Endothelial cell of umbilical vein (primary cell): ENCODE measurements around the gene P2RX2. TPM values are rescaled to one million over a fixed set of nuclear protein-coding genes. Genes with fewer than 3 reads are reported as not detected.

Experiments
- BruUV-seq: library from RNA; stranded (reverse); fragments of 400-500 nt; replicated peaks from 2 replicates; lab custom pipeline; 2021; lab: Mats Ljungman, UMichigan
- CTCF ChIA-PET: fragments of 300-600, 350-600 bp; sonication (Branson Sonifier 250); formaldehyde crosslinking; loops from one replicate; lab custom pipeline; 2021; ENCODE audit warnings: antibody characterized with exemption, inconsistent platforms; lab: Charles Lee
- POLR2A ChIA-PET: fragments of 300-600, 350-600 bp; sonication (Branson Sonifier 250); formaldehyde crosslinking; loops from one replicate; lab custom pipeline; 2021; ENCODE audit warnings: antibody characterized with exemption, inconsistent platforms; lab: Charles Lee
- DNase-seq: peaks from one replicate; pipeline ENCODE4 v3.0.0-alpha.2; 2011; ENCODE audit warnings: low read depth, low spot score
- FAIRE-seq: peaks from 2 replicates; lab custom pipeline; 2011; peaks lifted over from hg19 to GRCh38; lab: Jason Lieb, UNC
- H2AFZ ChIP-seq: 2 replicates; pipeline ENCODE4 v1.6.0; 2012; ENCODE audit warnings: low read depth, low read length, control low read depth, inconsistent platforms
- H3K27ac ChIP-seq: 2 replicates; pipeline ENCODE4 v1.5.1; 2011; ENCODE audit warnings: low read depth, mild to moderate bottlenecking, control low read depth, low read length, moderate library complexity; ENCODE audit not compliant: insufficient read depth
- H3K27me3 ChIP-seq, 2 experiments: 2 replicates each; pipeline versions ENCODE4 v1.6.0 to v1.6.1; 2011; ENCODE audit warnings: low read length in 2 of 2, mixed read lengths in 1 of 2; ENCODE audit not compliant: control insufficient read depth in 2 of 2, insufficient read depth in 2 of 2
- H3K36me3 ChIP-seq, 2 experiments: 2 replicates in 1 of 2; 3 replicates in 1 of 2; pipeline ENCODE4 v1.5.1; 2011; ENCODE audit warnings: low read length in 2 of 2, mild to moderate bottlenecking in 1 of 2, moderate library complexity in 1 of 2; ENCODE audit not compliant: control insufficient read depth in 2 of 2, insufficient read depth in 2 of 2; ENCODE audit errors: extremely low read depth in 1 of 2
- H3K4me1 ChIP-seq: 3 replicates; pipeline ENCODE4 v1.5.1; 2011; ENCODE audit warnings: mild to moderate bottlenecking, low read length; ENCODE audit not compliant: control insufficient read depth, insufficient read depth; ENCODE audit errors: extremely low read depth
- H3K4me2 ChIP-seq: 2 replicates; pipeline ENCODE4 v1.6.1; 2011; ENCODE audit warnings: low read length, control low read depth, mixed read lengths; ENCODE audit not compliant: insufficient read depth
- H3K4me3 ChIP-seq, 3 experiments: fragments of 200-600 bp in 1 of 3; sonication (generic), shearing (Covaris generic) in 1 of 3; replicated peaks in 1 of 3; 2 replicates each; pipeline ENCODE4 v1.5.1; 2011 to 2016; ENCODE audit warnings: control low read depth in 3 of 3, low read length in 3 of 3, mild to moderate bottlenecking in 2 of 3, inconsistent platforms in 1 of 3, low read depth in 1 of 3, moderate library complexity in 1 of 3; ENCODE audit not compliant: insufficient read depth in 1 of 3
- H3K79me2 ChIP-seq: 2 replicates; pipeline ENCODE4 v1.6.0; 2012; ENCODE audit warnings: low read length, inconsistent platforms; ENCODE audit not compliant: control insufficient read depth, insufficient read depth
- H3K9ac ChIP-seq: replicated peaks from 2 replicates; pipeline ENCODE3; 2011; ENCODE audit warnings: low read length, control low read depth; ENCODE audit not compliant: insufficient read depth; ENCODE audit errors: extremely low read depth
- H3K9me1 ChIP-seq: replicated peaks from 3 replicates; pipeline ENCODE4 v1.6.0; 2011; ENCODE audit warnings: mild to moderate bottlenecking, low read length; ENCODE audit not compliant: control insufficient read depth, insufficient read depth; ENCODE audit errors: extremely low read depth
- H3K9me3 ChIP-seq: replicated peaks from 2 replicates; pipeline ENCODE4 v1.5.1; 2012; ENCODE audit warnings: low read length, inconsistent platforms; ENCODE audit not compliant: control insufficient read depth, insufficient read depth
- H4K20me1 ChIP-seq: replicated peaks from 2 replicates; pipeline ENCODE3; 2011; ENCODE audit warnings: mild to moderate bottlenecking, low read length; ENCODE audit not compliant: control insufficient read depth, insufficient read depth; ENCODE audit errors: extremely low read depth
- CTCF ChIP-seq, 2 donors: IDR thresholded peaks; 1 replicate in 1 of 2; 2 replicates in 1 of 2; pipeline ENCODE4 v1.5.1; 2011; ENCODE audit warnings: low read length in 2 of 2, mild to moderate bottlenecking in 2 of 2, moderate library complexity in 2 of 2, control low read depth in 1 of 2, inconsistent platforms in 1 of 2, low read depth in 1 of 2; ENCODE audit not compliant: insufficient read depth in 1 of 2; ENCODE audit errors: extremely low read depth in 1 of 2
- EZH2 ChIP-seq: IDR thresholded peaks from 2 replicates; pipeline ENCODE4 v1.6.1; 2012; ENCODE audit warnings: borderline replicate concordance, low read depth, mild to moderate bottlenecking, moderate library complexity, low read length, inconsistent platforms; ENCODE audit not compliant: severe bottlenecking
- FOS ChIP-seq: IDR thresholded peaks from 2 replicates; pipeline ENCODE4 v1.6.1; 2011; ENCODE audit warnings: mild to moderate bottlenecking, low read length, moderate library complexity, borderline replicate concordance; ENCODE audit not compliant: insufficient read depth
- GATA2 ChIP-seq: IDR thresholded peaks from 2 replicates; pipeline ENCODE4 v1.7.0; 2011; ENCODE audit warnings: low read depth, mild to moderate bottlenecking, moderate library complexity, mixed read lengths, low read length; ENCODE audit not compliant: insufficient read length, insufficient read depth
- JUN ChIP-seq: IDR thresholded peaks from 2 replicates; pipeline ENCODE4 v1.6.1; 2011; ENCODE audit warnings: borderline replicate concordance, low read depth; ENCODE audit not compliant: insufficient read length, insufficient read depth
- MAX ChIP-seq: IDR thresholded peaks from 2 replicates; pipeline ENCODE4 v1.6.1; 2011; ENCODE audit not compliant: insufficient read depth, insufficient read length
- MYC ChIP-seq: IDR thresholded peaks from one replicate; pipeline ENCODE4 v1.6.1; 2011; ENCODE audit warnings: mild to moderate bottlenecking, low read depth, low read length
- POLR2A ChIP-seq: IDR thresholded peaks from 2 replicates; pipeline ENCODE4 v1.6.1; 2012; ENCODE audit warnings: low read depth, mild to moderate bottlenecking, control low read depth, low read length
- POLR2AphosphoS5 ChIP-seq: IDR thresholded peaks from 2 replicates; pipeline ENCODE4 v1.6.1; 2012; ENCODE audit warnings: low read depth, mild to moderate bottlenecking, control low read depth, low read length, moderate library complexity; ENCODE audit not compliant: insufficient read depth
- dilution Hi-C: fragments of 300-500 bp; cut with MboI; formaldehyde crosslinking; loops from one replicate; pipeline ENCODE4 v1.15.0; 2019; ENCODE audit warnings: low sequenced_read_pairs; ENCODE audit not compliant: extremely low pct_ligation_motif_present
- intact Hi-C: fragments of 100-400 bp; cut with micrococcal nuclease; formaldehyde crosslinking; loops from one replicate; pipeline ENCODE4 v1.10.0; 2022
- polyA plus RNA-seq, 4 experiments: library from polyadenylated mRNA; depleted of rRNA in 3 of 4; stranded (reverse) in 3 of 4; unstranded in 1 of 4; fragments of >200 nt; gene quantifications; 2 replicates each; pipeline versions ENCODE4 v1.2.1 to v1.2.3, GENCODE V29; 2011 to 2012; ENCODE audit warnings: missing spikeins in 1 of 4
- total RNA-seq: library from RNA; stranded (reverse); gene quantifications from 2 replicates; pipeline ENCODE4 v1.2.3, GENCODE V29; 2021

The P2RX2 gene
- total and polyA plus RNA-seq, 2 donors (not counting 3 experiments of a cell fraction or from before 2014, with no cell fraction given): not detected

- dilution Hi-C loops: no loop called here
- H3K36me3 ChIP-seq: no peaks in the 10 kb centered on the region
- FAIRE-seq (no peak), DNase-seq (no peak)
- H3K9ac ChIP-seq: no peak overlapping the region
- H3K79me2 ChIP-seq: no peaks in the 10 kb centered on the region
- no peaks in the 10 kb centered on the region for H3K4me1 ChIP-seq
- ChIA-PET CTCF (no interaction called here), POLR2A (no interaction called here)
- intact Hi-C loops: no loop called here
- no peaks in the 10 kb centered on the region for H3K9me3 ChIP-seq
- no peak overlapping the region for H3K4me2 ChIP-seq
- no peak overlapping the region for H2AFZ ChIP-seq
- no peaks in the 10 kb centered on the region for H3K9me1 ChIP-seq
- H3K27ac ChIP-seq: no peak overlapping the region
- no peak overlapping the region for H3K4me3 ChIP-seq
- H3K27me3 ChIP-seq: no peaks in the 10 kb centered on the region
- TF ChIP-seq MAX (no peak), JUN (no peak), EZH2 (no peak), GATA2 (no peak), MYC (no peak), CTCF (IDR thresholded peaks at IDR 0.05; ENCODE audit: extremely low read depth in 1 of 2, insufficient read depth in 1 of 2, low read depth in 1 of 2, low read length in 2 of 2) (no peak), POLR2A (no peak), FOS (no peak), POLR2AphosphoS5 (no peak)
- no TSS peak for BruUV-seq
- H4K20me1 ChIP-seq: no peaks in the 10 kb centered on the region
Measured at GRCh38 chr12:132592282-132592970, 26.1 kb upstream of the P2RX2 start.
